Occipital lobe (tissue), 2 donors: ENCODE data around the gene NBPF3. TPM values are rescaled to one million over a fixed set of nuclear protein-coding genes. Genes with fewer than 3 reads are reported as not detected.
"Not testable (repeated sequence)": the region's sequence is repeated elsewhere in the genome, so short reads cannot be mapped to it uniquely, and the experiment has no call there.

ENCODE experiments used
- DNase-seq: peaks from one replicate; lab custom pipeline; 2025; lab: John Stamatoyannopoulos, UW
- total RNA-seq: library from RNA; depleted of rRNA; stranded (reverse); fragments of >200 nt; gene quantifications from one replicate; pipeline ENCODE4 v1.2.3, GENCODE V29; 2014

Gene NBPF3
- total RNA-seq, 1 donor from 2014 or later = 9.5 TPM

DNA sequence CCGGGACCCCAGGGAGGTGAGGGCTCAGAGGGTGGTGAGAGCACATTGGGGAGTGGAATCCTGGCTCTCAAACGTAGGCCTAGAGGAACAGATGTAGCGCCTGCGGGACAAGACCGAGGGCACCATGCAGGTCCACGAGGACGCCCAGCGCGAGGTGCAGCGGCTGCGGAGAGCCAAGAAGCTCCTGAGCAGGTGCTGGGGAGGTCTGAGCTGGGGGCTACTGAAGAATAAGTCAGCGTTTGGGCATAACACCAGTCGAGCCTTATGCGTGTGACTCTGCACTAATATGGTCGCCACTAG lies 2.6 kb upstream of the NBPF3 start:
- DNase-seq = no peak

DNA sequence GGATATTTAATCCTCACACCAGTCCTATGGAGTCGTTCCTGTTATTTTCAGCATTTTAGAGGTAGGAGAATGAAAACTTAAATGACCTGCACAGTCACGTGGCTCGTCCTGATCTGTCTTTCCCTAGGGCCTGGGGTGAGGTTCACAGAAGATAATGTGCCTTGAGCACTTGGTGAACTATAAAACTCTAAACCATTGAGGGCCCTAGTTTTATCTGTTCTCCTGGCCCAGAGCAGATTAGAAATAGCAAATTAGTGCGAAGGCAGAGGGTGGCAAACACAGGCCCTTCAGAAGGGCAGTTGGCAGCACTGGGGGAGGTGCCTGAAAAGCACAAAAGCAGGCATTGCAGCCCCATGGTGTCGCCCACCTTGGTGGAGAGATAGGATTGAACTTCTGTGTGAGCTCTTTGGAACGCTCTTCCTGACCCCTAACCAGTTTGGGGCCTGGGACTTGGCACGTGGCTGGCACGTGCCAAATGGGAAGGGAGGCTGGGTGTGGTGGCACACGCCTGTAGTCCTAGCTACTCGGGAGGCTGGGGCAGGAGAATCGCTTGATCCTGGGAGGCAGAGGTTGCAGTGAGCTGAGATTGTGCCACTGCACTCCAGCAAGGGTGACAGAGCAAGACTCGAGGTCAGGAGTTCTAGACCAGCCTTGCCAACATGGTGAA lies 1.2 kb upstream of the NBPF3 start:
- DNase-seq = not testable (repeated sequence)

DNA sequence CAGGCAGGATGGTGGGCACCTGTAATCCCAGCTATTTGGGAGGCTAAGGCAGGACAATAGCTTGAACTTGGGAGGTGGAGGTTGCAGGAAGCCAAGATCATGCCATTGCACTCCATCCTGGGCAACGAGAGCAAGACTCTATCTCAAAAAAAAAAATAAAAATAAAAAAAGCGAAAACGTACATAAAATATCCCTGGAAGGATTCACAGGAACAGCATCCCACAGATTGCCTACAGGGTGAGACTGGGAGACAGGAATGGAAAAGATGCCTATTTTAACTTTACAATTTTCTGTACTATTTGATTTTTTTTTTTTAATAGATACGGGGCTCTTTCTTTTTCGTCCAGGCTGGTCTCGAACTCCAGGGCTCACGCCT lies 604 bp upstream of the NBPF3 start:
- no peak for DNase-seq

DNA sequence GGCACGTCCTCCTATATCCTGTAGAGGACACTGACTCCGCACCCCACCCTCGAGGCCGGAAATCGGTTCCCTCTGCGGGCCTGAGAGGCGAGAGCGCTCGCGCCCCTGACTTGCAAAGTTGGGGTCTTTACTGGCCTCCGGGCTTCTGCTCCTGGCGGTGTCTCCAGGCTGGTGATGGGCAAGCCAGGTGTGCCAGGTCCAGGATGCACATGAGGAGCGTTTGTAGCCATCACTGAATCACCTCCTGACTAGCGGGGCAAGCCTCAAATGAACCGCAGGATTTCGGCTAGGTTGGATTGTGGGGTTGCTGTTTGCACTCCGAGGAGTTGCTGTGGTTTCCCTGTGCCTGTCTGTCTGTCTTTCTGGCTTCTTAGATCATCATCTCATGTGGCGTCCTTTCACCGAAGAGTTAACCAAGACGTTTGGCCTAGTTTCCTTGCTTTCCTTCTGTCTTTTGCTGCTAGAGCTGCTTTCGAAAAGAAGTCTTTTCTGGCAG lies 741 bp downstream of the NBPF3 start:
- DNase-seq = not testable (repeated sequence)

DNA sequence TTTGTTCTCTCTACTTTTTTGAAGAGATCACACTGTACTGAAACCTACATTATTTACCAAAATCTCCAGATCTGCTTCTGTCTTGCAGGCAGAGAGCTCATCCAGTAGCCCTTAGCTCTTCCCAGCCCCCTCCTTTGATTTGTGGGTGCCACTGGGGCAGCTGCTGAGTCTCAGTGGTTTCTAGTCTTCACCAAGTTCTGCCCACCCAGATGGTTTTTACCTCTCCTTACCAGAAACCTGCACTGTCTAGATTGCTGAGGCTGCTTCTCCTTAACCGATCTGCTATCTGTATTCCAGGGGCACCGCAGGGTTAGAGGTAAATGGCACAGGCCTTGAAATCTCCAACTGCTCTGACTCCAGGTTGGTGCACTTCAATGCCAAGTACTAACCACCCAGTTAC lies 6.7 kb downstream of the NBPF3 start:
- not testable (repeated sequence) for DNase-seq

DNA sequence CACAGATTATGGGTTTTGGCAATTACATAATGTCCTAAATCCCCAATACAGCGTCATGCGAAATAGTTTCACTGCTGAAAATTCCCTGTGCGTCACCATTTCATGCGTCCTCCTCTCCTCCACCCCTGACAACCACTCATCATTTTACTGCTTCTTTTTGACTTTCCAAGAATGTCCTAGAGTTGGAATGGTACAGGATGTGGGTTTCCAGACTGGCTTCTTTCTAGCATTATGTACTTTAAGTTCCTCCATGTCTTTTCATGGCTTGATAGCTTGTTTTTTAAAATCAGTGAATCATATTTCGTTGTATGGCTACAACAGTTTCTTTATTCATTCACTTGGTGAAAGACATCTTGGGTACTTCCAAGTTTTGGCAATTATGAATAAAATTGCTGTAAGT lies 7.4 kb downstream of the NBPF3 start:
- no peak for DNase-seq

DNA sequence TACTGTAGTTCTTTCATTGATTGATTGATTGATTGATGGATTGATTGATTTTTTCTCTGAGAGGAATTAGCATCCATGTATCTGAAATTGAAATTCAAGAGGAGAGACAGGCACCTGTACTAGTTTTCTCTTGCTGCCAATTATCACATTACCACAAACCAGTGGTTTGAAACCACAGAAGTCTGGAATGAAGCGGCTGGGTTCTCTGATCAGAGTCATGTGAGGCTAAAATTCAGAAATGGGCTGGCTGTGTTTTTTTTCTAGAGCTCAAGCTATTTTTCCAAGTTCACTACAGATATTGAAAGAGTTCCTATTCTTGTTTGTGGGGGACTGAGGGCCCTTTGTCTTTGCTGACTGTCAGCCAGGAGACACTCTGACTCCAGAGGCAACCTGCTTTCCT lies 10.0 kb downstream of the NBPF3 start:
- DNase-seq = no peak

DNA sequence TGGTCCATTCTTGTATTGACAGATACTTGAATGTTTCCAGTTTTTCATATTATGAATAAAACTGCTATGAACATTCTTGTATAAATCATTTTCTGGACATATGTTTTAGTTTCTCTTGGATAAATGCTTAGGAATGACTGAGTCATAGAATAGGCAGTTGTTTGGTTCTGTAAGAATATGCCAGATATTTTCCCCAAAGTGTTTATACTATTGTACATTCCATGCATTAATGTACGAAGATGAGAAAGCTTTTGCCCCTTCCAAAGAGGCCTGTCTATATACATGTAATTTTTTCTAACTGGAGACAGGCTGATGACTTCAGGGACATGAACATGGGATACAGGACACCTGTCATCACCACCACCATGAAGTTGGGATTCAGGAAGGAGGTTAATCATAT lies 11.3 kb downstream of the NBPF3 start:
- no peak for DNase-seq

DNA sequence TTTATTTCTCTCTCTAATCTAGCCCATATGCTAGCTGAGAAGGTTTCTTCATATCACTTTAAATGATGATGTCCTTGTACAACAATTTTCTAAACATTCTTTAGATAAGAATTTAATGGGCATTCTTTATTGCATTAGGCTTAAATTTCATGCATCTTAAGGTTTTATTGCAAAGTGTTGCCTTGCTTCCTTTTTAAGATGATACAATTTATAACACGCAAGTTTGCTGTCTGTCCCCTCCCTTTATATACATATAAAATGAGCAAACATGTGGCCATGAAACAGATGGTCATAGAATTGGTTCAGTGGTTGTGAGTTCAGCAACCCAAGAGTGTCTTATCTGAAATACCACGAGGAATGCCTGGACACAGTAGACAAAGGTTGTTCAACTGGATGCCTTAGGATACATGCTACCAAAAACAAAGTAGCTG lies 12.1 kb downstream of the NBPF3 start:
- DNase-seq = no peak

DNA sequence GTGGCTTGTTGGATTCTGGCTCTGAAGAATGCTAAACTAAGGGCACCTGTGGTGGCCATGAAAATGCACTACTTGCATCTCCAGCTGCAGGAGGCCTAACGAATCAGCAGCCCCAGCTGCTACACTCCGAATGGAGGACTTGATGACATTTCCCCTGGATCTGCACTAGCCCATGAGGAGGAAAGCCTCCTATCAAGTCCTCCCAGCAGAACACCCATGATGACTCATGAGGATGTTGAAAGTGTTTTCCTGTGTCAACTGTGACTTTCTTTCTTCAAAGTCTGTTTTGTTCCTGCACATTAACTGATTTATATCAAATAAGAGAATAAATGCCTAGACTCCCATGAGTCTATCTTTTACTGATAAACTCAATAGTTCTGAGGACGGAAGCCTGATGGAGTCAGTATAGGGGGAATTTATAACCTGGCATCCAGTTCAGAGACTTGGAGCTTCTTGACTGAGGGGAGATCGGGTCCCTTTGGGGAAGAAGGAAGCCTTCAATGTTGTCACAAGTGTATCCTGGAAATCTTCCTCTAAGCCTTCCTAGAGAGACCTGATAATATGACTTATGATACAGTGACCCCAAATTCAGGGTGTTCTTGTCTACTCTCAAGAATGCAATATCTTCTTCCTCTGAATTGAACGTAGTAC lies 14.2 kb downstream of the NBPF3 start:
- DNase-seq = not testable (repeated sequence)

DNA sequence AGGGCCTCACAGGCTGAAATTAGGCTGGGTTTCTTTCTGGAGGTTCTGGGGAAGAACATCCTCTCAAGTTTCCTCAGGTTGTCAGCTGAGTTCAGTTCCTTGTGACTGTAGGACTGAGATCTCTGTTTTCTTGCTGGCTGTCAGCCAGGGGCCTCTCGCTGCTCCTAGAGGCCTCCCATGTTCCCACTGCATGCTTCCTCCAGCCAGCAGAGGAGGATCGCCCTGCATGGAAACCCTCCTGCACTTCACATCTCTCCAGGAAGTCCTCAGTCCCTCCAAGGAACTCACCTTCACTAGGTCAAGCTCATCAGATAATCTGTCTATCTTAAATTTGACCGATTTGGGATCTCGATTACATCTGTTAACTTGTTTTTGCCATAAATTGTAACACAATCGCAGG lies 15.0 kb downstream of the NBPF3 start:
- not testable (repeated sequence) for DNase-seq

DNA sequence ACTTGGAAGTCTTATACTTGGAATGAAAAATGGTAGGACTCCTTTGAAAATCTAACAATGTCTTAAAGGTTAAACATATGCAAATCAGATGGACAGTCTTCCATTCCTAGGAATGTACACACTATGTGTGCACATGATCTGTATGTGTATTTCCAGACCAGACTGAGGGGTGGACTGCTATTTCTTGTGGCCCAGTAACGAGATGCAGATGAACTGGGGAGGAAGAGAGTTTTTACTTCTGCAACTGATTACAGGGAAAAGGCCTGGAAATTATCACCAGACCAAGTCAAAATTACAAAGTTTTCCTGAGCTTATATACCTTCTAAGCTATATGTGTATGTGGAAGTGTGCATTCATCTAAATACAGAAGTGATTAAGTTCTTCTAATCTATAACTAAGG lies 17.7 kb downstream of the NBPF3 start:
- DNase-seq = no peak

DNA sequence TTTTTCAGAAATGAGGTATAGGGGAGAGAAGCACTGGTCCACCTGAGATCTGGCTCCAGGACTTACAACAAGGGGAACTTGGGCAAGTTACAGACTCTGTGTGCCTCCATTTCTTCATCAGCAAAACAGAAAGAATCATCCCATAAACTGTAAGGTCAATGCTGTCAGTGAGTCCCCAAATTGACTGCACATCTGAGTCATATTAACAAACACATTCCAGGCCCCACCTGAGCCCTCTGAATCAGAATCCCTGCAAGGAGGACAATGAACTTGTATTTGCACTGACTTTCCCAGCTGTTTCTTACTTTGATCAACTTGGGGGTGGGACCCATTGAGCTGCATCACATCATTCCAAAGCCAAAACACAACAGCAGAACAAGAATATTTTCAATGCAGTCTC lies 25.2 kb downstream of the NBPF3 start:
- not testable (repeated sequence) for DNase-seq

DNA sequence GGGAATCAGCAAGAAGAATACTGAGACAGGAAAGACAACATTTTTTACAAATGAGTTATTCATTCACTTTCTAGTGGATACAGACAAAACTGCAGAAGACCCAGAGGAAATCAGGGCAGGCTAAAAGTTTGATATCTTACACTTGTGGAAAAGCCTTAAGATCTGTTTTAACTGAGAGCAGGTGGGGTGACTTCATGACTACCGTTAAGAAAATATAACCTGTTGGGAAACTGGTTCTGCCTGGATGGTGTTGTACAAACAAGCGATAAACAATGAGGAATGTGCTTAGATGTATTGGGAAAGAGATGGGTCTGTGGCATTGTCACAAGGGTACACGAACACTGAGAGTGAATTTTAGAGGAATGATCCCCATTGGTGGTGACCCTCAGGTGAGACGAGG lies 28.0 kb downstream of the NBPF3 start:
- not testable (repeated sequence) for DNase-seq

DNA sequence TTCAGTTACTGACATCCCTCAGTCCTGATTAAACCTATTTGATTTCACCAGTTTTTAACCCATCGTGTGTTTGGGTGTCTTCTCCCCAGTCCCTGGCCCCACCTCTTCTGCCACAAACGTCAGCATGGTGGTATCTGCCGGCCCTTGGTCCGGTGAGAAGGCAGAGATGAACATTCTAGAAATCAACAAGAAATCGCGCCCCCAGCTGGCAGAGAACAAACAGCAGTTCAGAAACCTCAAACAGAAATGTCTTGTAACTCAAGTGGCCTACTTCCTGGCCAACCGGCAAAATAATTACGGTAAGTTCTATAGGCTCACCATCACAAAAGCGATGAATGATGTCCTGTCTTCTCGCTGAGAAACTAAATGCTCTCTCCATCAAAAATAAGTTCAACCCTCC lies 28.7 kb downstream of the NBPF3 start:
- DNase-seq = no peak

DNA sequence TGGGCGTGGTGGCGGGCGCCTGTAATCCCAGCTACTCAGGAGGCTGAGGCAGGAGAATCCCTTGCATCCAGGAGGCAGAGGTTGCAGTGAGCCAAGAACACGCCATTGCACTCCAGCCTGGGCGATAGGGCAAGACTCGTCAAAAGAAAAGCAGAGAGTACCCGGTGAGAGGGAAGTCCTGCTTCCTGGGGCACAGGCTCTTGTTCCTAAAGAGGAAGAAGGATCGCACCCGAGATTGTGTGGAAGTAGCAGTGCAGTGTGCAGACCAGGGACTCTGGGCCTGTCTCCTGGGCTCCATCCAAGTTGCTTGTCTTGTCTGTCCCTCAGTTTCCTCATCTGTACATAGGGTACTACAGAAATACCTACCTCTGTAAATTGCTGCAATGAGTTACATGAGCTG lies 29.6 kb downstream of the NBPF3 start:
- no peak for DNase-seq

DNA sequence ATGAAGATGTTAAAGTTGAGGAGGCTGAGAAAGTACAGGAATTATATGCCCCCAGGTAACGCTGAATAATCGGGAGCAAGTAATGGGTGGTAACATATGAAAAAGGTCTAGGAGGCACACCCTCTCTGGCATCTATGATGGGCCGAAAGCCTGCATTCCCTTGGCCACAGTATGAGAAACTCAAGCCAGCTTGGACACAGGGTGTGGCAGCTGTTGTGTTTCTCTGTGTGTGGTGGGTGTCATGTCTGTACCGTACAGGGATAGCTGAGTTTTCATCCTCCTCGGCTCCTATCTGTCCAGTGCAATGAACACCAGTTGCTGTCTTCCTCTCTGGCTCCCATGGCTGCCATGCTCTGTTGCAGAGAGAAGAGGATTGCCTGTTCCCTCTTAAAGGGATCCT lies 32.9 kb downstream of the NBPF3 start:
- no peak for DNase-seq

DNA sequence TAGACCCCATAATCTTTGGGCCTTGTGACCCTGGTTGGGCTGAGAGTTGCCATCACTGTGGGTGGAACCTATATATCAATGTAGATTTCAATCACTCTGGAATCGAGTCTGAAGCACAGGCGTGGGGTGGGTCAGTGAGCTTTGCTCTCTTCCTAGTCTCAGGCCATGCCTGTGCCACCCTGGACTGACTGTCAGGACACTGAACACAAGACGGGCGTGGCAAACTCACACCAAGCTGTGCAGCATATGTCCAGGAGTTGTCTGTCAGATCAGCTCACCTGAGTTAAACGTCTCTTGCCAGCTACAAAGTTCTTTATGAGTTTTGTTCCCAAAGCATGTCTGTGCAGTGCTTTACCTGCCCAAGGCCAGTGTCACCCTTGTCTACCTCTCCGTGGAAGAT lies 38.4 kb downstream of the NBPF3 start:
- no peak for DNase-seq

DNA sequence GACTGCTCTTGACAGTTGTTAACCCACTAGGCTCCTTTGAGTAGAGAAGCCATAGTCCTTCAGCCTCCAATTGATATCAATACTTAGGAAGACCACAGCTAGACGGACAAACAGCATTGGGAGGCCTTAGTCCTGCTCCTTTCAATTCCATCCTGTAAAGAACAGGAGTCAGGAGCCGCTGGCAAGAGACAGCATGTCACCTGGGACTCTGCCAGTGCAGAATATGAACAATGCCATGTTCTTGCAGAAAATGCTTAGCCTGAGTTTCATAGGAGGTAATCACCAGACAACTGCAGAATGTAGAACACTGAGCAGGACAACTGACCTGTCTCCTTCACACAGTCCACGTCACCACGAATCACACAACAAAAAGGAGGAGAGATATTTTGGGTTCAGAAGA lies 43.9 kb downstream of the NBPF3 start:
- not testable (repeated sequence) for DNase-seq

DNA sequence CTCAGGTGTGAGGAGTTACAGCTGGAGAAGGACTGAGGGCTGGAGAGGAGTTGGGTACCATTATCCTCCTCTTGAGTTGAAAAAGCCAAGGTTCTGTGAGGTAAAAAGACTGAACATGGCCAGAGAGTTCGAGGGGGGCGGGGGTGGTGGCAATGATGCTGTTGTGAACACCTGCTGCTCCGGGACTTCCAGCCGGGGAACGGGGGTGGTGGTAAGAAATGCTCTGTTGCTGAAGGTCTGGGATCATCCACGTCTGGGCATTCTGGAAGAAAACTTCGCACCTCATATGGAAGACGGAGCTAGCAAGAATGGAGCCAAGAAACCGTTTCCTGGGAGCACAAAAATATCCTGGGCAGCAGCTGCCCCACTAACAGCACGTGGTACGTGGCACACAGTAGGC lies 49.2 kb downstream of the NBPF3 start:
- no peak for DNase-seq

DNA sequence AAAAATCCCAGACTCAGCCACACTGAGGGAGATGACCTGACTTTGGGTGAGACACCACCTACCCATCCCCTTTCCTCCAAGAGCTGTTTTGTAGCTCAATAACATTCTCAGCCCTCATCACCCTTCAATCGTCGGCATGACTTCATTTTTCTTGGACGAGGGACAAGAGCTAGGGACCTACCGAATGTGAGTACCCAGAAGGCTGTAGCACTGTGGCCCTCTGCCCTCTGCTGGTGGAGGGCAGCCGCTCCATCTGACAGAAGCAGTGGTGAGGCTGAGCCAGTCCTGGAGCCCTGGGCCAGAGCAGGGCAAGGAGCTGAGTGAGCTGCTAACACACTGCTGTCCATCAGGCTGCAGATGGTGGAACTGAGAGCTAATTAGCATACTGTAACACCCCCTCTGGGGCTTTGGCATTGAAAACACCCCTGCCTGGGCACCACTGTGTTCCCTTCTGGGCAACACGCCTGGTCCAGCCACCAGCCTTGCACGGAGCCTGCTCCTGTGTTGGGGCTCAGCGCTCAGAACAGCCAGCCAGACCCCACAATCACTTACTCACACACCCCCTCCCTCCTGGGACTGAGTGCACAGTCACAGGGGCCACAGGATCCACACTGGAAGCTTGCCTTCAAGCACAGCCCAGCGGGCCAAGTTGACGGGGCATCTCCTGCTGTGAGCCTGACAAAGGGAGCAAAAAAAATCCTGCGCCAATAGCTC lies 51.0 kb downstream of the NBPF3 start:
- no peak for DNase-seq

DNA sequence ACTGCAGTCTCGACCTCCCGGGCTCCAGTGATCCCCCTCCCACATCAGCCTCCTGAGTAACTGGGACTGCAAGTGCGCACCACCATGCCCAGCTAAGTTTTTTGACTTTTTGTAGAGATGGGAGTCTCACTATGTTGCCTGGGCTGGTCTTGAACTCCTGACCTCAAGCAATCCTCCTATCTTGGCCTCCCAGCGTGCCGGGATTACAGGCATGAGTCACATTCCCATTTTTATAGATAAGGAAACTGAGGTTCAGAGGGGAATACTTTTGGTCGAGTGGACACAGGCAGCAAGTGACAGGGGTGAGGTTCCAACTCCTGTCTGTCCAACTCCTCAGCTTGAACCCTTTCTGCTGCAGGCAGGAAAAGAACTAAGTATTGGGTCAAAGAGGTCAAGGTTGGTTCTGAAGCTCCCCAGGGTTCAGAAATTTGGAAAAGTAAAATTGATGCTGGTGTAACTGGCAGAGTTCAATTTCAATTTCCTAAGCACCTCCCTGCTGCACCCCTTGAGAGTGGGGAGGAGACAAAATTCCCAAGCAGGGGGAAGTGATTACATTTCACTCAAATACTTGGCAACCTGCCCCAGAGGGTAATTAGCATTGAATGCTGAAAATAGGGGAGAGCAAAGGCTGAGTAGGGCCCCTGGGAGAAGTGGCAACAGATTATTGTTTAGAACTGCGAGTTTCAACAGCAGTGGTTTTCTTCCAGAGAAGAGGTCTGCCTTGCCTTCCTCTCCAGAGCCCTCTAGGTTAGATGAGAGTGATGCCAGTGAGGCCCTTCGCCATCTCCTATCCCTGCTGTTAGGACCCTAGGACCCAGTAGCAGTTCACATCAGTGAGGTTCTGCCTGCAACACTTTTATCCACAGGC lies 51.8 kb downstream of the NBPF3 start:
- DNase-seq = no peak
